Bronchial epithelial cell (primary cell): ENCODE data around the gene LYSET. TPM values are rescaled to one million over a fixed set of nuclear protein-coding genes. Genes with fewer than 3 reads are reported as not detected.
"Not testable (repeated sequence)": the region's sequence is repeated elsewhere in the genome, so short reads cannot be mapped to it uniquely, and the experiment has no call there.

Experiments used
- DNase-seq: peaks from one replicate; pipeline ENCODE4 v3.0.0-alpha.2; 2010; ENCODE audit warnings: low read depth
- FAIRE-seq: peaks from 2 replicates; lab custom pipeline; 2011; peaks lifted over from hg19 to GRCh38; lab: Jason Lieb, UNC
- H3K27me3 ChIP-seq: 2 replicates; pipeline ENCODE4 v1.5.1; 2011; ENCODE audit warnings: low read length; ENCODE audit not compliant: control insufficient read depth, insufficient read depth
- H3K36me3 ChIP-seq: 2 replicates; pipeline ENCODE4 v1.5.1; 2011; ENCODE audit warnings: low read length; ENCODE audit not compliant: control insufficient read depth, insufficient read depth
- H3K4me3 ChIP-seq: 2 replicates; pipeline ENCODE4 v1.5.1; 2011; ENCODE audit warnings: mild to moderate bottlenecking, low read depth, low read length, control low read depth
- total RNA-seq: library from RNA; depleted of rRNA; stranded (reverse); fragments of >200 nt; gene quantifications from 2 replicates; pipeline ENCODE4 v1.2.1, GENCODE V29; 2014
- TF ChIP-seq, protein P1 (sequence below): IDR thresholded peaks from 2 replicates; pipeline ENCODE4 v1.5.1; 2011; ENCODE audit warnings: mild to moderate bottlenecking, moderate library complexity, low read length, control low read depth, inconsistent platforms; ENCODE audit not compliant: insufficient read depth, severe bottlenecking

The LYSET gene
- total RNA-seq, 1 donor from 2014 or later, result 11.3 TPM

GRCh38 chr14:93163564-93163963, 21.6 kb upstream of the LYSET start:
- TF ChIP-seq, protein P1, sequence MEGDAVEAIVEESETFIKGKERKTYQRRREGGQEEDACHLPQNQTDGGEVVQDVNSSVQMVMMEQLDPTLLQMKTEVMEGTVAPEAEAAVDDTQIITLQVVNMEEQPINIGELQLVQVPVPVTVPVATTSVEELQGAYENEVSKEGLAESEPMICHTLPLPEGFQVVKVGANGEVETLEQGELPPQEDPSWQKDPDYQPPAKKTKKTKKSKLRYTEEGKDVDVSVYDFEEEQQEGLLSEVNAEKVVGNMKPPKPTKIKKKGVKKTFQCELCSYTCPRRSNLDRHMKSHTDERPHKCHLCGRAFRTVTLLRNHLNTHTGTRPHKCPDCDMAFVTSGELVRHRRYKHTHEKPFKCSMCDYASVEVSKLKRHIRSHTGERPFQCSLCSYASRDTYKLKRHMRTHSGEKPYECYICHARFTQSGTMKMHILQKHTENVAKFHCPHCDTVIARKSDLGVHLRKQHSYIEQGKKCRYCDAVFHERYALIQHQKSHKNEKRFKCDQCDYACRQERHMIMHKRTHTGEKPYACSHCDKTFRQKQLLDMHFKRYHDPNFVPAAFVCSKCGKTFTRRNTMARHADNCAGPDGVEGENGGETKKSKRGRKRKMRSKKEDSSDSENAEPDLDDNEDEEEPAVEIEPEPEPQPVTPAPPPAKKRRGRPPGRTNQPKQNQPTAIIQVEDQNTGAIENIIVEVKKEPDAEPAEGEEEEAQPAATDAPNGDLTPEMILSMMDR, result no peak
- H3K27me3 ChIP-seq, result no peaks in the 10 kb centered on the region
- no peak overlapping the region for H3K4me3 ChIP-seq
- DNase-seq (no peak), FAIRE-seq (no peak)
- no peaks in the 10 kb centered on the region for H3K36me3 ChIP-seq

DNA sequence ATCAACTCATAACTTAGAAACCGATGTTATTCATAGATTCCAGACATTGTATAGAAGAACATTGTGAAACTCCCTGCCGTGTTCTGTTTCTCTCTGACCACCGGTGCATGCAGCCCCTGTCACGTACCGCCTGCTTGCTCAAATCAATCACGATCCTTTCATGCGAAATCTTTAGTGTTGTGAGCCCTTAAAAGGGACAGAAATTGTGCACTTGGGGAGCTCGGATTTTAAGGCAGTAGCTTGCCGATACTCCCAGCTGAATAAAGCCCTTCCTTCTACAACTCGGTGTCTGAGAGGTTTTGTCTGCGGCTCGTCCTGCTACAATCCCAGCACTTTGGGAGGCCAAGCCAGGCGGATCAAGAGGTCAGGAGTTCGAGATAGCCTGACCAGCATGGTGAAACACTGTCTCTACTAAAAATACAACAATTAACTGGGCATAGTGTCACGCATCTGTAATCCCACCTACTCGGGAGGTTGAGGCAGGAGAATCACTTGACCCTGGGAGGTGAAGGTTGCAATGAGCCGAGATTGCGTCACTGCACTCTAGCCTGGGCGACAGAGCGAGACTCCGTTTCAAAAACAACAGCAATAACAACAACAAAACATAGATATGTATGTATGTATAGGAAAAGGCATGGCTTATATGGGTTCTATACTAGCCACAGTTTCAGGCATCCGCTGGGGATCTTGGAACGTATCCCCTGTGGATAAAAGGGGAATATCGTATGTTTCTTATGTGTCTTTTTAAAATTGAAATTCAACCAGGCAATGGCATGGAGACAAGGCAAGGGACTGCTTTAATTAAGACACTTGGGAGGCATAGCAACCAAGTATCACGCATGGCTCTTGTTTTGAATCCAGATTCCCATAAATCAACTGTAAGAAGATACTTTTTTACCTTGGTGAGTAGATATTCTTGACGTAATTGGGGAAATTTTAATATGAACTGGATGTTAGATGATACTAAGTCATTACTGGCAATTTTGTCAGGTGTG, 19.5 kb upstream of the LYSET start:
- H3K4me3 ChIP-seq, DNase-seq, H3K36me3 ChIP-seq, H3K27me3 ChIP-seq, FAIRE-seq: not testable (repeated sequence)

DNA sequence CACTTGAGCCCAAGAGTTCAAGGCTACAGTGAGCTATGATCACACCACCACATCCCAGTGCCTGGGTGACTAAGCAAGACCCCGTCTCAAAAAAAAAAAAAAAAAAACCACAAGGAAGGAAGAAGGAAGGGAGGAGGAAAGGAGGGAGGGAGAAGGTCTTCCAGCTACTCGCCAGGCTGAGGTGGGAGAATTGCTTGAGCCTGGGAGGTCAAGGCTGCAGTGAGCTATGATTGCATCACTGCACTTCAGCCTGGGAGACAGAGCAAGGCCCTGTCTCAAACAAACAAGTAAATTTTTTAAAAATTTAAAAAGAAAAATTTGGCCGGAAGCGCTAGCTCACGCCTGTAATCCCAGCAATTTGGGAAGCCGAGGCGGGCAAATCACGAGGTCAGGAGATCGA, 16.5 kb upstream of the LYSET start:
- not testable (repeated sequence) for H3K4me3 ChIP-seq, H3K36me3 ChIP-seq, FAIRE-seq, DNase-seq, H3K27me3 ChIP-seq

- H3K27me3 ChIP-seq, DNase-seq, FAIRE-seq, H3K36me3 ChIP-seq, H3K4me3 ChIP-seq: not testable (repeated sequence)
Observed at GRCh38 chr14:93169619-93170018, 15.5 kb upstream of the LYSET start.

- FAIRE-seq, H3K4me3 ChIP-seq, H3K27me3 ChIP-seq: not testable (repeated sequence)
Observed at GRCh38 chr14:93170141-93170540, 15.0 kb upstream of the LYSET start.

DNA sequence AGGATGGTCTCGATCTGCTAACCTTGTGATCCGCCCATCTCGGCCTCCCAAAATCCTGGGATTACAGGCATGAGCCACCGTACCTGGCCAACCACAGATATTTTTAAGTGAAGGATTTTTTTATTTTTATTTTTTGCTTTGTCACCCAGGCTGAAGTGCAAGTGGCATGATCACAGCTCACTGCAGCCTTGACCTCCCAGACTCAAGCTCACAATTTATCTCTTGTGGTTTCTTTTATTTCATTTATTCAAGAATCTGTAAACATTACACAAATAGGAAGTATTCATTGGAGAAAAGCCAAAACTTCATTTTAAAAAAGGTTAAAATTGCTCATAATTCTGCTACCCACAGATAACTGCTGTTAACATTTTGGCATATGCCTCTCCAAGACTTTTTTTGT, 13.7 kb upstream of the LYSET start:
- Histone ChIP-seq H3K4me3 (no peak overlapping the region), H3K27me3 (no peaks in the 10 kb centered on the region), H3K36me3 (no peaks in the 10 kb centered on the region)
- no peak for DNase-seq
- no peak for FAIRE-seq
- TF ChIP-seq, protein P1, result no peak

More at GRCh38 chr14:93170141-93170540, 15.0 kb upstream of the LYSET start:
- H3K36me3 ChIP-seq, DNase-seq: not testable (repeated sequence)

- Histone ChIP-seq H3K36me3 (no peaks in the 10 kb centered on the region), H3K27me3 (no peaks in the 10 kb centered on the region), H3K4me3 (no peak overlapping the region)
- TF ChIP-seq, protein P1, result no peak
- DNase-seq (peak; percentile 37), FAIRE-seq (no peak)
Observed at GRCh38 chr14:93173943-93174395, 11.1 kb upstream of the LYSET start.

GRCh38 chr14:93174731-93175130, 10.4 kb upstream of the LYSET start:
- not testable (repeated sequence) for H3K36me3 ChIP-seq, H3K27me3 ChIP-seq, H3K4me3 ChIP-seq, FAIRE-seq, DNase-seq
